ENCODE data around the gene RNF11.
"Not testable (repeated sequence)": the region's sequence is repeated elsewhere in the genome, so short reads cannot be mapped to it uniquely, and the experiment has no call there.

Gene RNF11

DNA sequence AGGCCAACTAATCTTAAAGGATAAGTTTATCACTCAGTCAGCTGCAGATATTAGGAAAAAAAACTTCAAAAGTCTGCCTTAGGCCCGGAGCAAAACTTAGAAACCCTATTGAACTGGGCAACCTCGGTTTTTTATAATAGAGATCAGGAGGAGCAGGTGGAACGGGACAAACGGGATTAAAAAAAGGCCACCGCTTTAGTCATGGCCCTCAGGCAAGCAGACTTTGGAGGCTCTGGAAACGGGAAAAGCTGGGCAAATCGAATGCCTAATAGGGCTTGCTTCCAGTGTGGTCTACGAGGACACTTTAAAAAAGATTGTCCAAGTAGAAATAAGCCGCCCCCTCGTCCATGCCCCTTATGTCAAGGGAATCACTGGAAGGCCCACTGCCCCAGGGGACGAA, 7.6 kb upstream of the RNF11 start:
- not testable (repeated sequence) for DNase-seq (ENCODE audit: low spot score)

DNA sequence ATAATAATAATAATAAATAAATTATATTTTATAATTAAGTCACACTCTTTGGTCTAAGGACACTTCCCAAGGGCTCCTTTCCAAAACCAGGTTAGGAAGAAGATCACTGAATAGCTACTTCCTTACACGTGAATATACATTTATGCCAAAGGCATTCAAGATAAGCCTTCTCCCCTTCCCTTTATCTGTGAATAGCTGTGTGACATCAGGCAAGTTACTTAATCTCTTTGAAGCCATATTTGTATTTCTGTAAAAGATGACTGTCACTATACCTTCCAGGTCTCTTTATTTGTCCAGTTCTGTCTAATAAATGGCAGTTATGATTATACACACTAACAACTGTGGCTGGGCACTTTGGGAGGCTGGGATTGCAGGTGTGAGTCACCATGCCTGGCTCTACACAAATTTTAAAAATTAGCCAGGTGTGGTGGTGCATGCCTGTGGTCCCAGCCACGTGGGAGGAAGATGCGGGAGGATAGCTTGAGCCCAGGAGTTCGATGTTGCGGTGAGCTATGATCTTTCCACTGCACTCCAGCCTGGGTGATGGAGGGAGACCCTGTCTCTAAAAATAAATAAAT, 5.5 kb upstream of the RNF11 start:
- DNase-seq (ENCODE audit: low spot score), result no peak

DNA sequence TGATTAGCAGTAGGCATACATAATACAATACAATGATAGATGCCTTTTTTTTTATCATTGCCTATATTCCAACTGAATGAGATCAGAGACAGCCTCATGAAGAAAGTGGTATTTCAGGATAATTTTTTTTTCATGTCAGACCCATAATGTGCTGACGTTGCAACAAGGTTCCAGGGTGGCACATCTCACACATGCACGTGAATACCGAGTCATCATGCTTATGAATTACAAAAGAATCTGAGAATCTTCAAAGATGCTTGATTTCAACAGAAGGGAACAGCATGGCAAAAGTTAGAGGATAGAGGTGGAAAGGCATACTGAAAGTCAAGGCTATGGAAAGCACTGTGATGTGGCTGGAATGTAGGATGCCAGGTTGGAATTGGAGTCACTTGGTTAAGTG, 5.0 kb upstream of the RNF11 start:
- DNase-seq (ENCODE audit: low spot score), result no peak

DNA sequence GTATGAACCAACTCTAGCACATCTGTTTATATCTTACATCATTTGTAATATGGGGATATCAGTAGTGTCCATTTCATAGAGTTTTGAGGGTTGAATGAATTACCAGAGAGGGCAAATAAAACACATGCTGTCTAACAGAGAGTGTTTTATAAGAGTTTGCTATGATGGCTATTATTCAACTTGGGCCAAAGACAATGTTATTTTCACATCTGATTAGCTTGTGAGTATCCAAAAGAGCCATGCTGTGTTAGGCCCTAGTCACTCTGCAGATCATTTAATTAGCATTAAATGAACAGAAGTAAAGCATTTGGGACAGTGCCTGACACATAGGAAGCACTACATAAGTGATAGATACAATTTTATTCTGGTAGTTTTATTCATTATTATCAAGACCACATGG, 4.2 kb upstream of the RNF11 start:
- no peak for DNase-seq (ENCODE audit: low spot score)

DNA sequence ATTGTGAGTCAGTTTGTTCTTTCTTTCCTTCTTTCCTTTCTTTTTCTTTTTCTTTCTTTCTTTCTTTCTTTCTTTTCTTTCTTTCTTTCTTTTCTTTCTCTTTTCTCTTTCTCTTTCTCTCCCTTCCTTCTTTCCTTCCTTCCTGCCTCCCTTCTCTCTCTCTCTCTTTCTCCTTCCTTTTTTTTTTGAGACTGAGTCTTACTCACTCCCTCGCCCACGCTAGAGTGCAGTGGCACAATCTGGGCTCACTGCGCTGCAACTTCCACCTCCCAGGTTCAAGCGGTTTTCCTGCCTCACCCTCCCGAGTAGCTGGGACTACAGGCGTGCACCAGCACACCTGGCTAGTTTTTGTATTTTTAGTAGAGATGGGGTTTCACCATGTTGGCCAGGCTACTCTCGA, 1.8 kb upstream of the RNF11 start:
- DNase-seq (ENCODE audit: low spot score), result not testable (repeated sequence)

DNA sequence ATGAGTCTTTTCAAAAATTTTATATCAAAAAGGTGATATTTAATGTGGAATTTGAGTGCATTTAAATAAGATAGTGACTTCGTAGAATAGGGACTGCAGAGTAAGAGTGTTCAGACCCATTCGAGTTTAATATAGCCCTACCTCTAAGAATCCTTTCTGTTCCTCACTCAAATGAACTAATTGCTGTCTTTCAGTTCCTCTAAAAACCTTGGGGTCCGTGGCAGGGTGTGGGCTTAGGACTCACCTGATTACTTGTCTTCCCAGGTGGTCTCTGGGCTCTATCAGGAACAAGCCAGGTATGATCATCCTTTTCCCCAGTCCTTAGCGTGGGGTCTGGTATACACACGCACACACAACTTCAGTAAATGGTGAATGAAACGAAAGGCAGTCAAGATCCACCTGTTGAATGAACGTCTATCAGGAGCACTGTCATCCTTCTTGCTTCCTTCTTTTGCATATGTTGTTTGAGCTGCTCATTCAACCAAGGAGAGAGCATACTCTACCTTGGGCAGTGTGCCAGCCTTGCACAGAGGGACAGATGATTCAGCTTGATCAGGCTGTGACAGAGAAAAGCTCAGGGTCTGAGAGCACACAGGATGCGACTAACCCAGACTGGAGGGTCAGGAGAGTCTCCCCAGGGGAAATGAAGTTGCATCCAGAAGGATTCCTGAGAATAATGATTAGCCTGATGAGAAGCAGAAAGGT, 1.2 kb upstream of the RNF11 start:
- DNase-seq (ENCODE audit: low spot score), result peak; percentile 60

DNA sequence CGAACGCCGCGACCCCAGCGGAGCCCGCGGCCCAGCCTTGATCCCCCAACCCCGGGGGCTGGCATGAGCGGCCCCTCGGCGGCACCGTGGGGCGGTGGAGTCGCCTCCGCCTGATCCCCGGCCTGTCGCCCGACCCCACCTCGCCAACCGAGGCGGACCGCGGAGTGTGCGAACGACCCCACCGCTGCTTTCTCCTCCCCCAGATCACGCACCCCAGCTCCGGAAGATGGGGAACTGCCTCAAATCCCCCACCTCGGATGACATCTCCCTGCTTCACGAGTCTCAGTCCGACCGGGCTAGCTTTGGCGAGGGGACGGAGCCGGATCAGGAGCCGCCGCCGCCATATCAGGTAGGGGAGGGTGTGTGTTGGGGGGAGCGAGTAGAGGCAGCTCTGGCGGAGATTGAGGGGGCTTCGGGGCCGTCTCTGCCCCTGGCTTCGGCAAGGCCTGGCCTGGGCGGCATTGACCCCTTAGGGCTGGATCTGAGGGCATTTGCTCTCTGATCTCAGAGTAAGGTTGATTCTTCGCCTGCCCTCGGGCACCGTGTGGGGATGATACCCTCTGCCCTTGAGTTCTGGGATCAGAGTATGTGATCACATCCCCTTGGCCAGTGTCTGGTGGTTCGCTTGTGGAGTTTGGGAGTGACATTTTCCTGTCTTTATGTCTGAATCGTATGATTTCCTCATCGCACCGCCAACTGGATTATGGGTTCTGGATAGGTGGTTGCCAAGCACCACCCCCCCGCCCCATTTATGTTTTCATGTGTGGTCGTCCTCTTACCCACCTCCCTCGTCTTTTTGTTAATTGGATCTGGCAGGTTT, 668 bp downstream of the RNF11 start:
- DNase-seq (ENCODE audit: low spot score), result peak; percentile 8

DNA sequence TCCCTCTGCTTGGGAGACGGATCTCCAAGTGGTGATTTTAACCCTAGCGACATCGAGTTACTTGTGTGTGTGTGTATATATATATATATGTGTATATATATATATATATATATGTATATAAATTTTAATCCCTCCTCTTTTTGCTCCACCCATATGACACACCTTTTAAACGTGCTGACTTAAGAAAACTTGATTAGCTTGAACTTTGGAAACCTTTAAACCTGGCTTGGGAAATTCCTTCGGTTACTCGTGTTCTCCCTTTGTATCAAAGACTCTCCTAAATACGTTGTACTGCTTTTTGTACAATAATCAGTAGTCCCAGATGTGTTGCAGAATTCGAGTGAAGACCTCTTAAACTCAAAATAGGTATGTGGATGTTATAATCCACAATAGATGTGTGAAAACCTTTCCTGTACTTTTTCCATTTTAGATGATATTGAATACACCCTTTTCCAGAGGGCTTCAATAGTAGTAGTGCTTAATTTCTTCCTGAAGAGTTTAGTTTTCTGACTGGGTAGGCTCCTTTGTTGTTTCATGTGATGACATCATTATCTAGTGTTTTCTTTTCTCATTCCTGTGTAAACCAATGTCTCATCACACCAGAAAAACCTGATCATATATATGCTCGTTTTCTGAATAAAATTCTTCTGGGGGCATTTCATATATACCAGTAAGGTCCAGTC, 1.4 kb downstream of the RNF11 start:
- DNase-seq (ENCODE audit: low spot score), result no peak

DNA sequence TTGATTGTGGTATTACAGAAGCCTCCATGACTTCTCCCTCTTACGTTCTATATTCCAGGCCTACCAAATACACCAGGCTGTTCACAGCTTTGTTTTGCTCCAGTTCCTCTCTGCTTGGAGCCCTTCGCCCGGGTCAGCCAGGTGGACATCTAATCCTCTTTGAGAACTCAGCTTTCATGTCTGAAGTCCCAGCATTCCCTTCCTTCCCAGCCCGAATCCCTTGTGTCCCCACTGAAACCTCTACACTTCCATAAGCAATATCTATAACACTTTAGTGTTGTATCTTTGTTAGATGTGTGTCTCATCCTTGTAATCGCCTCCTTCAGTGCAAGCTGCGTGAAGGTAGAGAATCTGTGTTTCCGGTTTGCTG, 1.9 kb downstream of the RNF11 start:
- no peak for DNase-seq (ENCODE audit: low spot score)

DNA sequence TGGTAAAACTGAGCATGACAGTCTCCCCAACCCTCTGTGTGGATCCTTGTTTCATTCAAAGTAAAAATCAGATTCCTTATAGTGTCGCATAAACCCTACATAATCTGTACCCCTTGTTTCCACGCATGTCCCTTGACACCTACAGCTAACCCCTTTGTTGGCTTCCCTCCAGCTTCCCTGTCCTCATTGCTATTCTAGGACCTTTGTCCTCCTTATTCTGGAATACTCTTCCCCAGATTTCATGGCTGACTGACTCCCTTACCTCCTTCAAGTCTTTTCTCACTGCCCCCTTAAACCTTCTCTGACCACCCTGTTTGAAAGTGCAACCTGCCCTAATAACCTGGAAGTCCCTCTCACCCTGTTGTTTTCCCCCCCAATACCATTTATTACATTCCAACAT, 4.0 kb downstream of the RNF11 start:
- DNase-seq (ENCODE audit: low spot score), result no peak

DNA sequence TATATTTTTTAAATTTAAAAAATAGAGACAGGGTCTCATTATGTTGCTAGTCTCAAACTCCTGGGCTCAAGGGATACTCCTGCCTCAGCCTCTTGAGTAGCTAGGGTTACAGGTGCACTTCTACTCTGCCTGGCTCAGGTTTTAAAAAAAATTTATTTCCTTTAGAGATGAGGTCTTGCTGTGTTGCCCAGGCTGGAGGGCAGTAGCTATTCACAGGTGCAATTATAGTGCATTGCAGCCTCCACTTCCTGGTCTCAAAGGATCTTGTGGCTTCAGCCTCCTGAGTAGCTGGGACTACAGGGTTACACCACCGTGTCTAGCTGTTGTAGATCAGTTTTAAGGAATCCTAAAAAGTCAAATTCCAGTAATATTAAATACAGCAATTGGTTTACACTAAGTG, 5.0 kb downstream of the RNF11 start:
- no peak for DNase-seq (ENCODE audit: low spot score)

DNA sequence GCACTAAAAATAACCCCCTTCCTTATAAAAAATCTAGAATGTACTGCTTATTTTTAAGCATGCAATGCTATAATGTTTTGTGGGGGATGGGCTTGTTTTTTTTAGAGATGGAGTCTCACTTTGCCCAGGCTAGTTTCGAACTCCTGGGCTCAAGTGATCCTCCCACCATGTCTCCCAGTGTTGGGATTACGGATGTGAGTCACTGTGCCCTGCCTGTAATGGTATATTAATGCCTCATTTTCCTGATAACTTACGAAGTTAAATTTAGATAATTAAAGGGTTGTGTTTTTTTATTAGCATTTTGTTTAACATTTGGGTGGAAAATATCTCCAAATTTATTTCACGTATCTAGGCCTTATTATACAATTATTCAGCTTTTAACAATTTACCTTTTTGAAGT, 6.5 kb downstream of the RNF11 start:
- DNase-seq (ENCODE audit: low spot score), result no peak

DNA sequence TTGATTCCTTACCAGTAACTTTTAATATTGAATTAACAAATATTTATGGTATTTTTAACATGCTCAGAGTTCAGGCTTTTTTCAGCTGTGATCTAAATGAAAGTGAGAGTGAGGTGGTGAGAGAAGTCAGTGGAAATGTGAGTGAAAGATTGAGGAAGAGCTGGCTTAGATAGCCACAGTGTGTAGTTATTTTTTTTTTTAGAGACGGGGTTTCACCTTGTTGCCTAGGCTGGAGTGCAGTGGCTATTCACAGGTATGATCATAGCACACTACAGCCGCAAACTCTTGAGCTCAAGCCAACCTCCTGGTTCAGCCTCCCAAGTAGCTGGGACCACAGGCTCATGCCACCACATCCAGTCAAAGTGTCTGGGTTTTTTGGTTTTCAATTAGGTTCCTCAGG, 10.9 kb downstream of the RNF11 start:
- no peak for DNase-seq (ENCODE audit: low spot score)

DNA sequence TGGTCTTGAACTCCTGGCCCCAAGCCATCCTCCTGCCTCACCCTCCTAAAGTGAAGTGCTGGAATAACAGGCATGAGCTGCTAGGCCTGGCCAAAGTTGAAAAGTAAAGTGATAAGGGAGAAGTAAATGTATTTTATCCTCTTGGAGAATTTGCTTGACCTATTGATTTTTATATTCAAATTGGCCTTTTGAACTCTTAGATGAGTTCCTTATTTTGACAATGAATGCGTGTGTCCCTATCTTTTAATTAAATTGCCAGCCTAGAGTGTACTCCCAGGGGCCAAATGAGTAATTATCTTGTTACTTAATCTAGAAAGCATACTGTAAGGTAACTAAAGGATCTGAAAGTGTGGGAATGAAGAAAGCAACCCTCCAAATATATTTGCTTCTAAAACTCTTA, 11.4 kb downstream of the RNF11 start:
- DNase-seq (ENCODE audit: low spot score), result no peak

DNA sequence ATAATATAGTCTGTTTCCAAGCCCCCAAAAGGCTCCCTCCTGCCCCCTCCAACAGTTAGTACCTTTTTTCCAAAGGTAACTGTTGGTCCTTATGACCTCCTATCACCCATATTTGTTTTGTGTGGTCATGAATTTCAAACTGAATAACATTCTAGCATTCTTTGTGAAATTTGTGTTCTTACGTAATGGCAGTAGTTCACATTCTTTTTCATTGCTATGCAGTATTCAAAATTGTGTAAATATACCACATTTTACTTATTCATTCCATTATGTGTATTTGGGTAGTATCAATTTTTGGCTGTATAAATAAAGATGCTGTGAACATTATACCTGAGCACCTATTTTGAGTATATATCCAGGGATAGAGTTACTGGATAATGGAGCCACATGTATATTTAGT, 13.4 kb downstream of the RNF11 start:
- DNase-seq (ENCODE audit: low spot score), result no peak

DNA sequence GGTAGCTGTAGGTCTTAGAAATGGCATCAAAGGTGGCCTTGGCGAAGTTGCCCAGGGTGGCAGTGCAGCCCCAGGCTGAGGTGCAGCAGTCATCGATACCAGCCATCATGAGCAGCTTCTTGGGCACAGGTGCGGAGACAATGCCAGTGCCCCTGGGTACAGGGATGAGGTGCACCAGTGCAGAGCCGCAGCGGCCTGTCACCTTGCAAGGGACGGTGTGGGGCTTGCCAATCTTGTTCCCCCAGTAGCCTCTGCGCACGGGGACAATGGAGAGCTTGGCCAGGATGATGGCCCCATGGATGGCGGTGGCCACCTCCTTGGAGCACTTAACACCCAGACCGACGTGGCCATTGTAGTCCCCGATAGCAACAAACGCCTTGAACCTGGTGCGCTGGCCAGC, 14.7 kb downstream of the RNF11 start:
- not testable (repeated sequence) for DNase-seq (ENCODE audit: low spot score)

DNA sequence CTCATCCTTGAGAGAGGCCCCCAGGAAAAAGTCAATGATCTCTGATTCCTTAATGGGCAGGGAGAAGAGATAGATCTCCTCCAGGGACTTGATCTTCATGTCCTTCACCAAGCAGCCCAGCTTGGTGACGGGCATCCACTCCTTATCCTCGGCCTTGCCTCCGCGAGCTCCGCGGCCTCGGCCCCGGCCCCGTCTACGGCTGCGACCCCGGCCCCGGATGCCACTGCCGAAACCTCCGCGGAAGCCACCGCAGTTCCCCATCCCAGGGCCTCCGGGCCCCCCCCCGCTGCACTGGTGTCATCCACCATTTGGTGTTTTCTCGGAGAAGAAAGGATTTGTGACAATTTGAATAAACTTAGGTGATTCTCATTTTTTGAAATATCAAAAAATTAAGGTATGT, 15.1 kb downstream of the RNF11 start:
- DNase-seq (ENCODE audit: low spot score), result not testable (repeated sequence)

DNA sequence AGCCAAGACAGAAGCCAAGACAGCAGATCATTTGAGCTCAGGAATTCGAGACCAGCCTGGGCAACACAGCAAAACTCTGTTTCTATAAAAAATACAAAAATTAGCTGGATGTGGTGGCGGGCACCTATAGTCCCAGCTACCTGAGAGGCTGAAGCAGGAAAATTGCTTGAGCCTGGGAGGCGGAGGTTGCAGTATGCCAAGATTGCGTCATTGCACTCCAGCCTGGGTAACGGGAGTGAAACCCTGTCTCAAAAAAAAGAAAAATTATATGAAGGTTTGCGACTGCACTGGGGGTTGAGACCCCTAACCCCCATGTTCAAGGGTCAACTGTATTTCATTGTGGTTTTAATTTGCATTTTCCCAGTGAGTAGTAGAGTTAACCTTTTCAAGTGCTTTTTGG, 16.3 kb downstream of the RNF11 start:
- no peak for DNase-seq (ENCODE audit: low spot score)

DNA sequence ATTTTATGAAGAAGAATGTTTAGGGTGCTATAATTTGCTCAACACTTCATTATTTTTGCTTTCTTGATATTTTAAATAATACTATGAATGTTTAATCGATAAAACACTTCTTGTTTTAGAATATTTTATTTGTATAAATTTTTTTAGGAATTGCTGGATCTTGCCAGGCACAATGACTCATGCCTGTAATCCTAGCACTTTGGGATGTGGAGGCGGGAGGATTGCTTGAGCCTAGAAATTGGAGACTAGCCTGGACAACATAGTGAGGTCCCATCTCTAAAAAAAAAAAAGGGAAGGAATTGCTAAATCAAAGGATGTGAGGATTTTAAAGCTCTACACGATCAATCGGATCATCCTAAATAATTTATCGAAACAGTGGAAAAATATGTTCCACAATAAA, 17.6 kb downstream of the RNF11 start:
- DNase-seq (ENCODE audit: low spot score), result no peak

DNA sequence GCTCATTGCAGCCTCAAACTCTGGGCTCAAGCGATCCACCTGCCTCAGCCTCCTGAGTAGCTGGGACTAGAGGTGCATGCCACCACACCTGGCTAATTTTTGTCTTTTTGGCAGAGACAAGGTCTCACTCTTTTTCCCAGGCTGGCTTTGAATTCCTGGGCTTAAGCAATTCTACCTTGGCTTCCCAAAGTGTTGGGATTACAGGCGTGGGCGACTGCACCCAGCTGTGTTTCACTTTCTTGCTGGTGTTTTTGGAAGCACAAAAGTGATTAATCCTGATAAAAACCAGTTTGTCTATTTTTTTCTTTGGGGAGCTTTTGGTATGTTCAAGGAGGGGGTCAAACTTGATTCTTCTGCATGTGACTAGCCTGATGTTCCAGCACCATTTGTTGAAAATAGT, 19.3 kb downstream of the RNF11 start:
- no peak for DNase-seq (ENCODE audit: low spot score)

DNA sequence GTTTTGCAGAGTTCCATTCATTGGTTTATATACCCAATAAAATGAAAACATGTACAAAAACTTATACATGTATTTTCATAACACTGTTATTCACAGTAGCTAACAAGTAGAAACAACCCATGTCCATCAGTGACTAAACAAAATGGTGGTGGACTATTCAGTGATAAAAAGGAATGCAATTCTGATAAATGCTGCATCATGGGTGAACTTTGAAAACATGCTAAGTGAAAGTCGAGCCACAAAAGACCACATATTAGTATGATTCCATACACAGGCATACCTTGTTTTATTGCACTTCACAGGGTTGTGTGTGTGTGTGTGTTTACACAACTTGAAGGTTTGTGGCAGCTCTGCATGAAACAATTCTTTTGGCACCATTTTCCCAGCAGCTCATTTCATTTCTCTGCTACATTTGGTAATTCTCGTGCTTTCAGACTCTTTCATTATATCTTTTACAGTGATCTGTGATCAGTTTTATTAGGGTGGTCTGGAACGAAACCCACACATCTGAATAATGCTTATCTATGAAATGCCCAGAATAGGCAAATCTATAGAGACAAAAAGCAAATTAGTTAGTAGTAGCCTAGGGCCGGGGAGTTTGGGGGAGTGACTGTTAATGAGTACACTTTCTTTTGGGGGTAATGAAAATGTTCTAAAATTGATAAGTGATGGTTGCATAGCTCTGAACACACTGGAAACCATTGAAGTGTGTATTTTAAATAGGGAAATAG, 27.2 kb downstream of the RNF11 start:
- no peak for DNase-seq (ENCODE audit: low spot score)

DNA sequence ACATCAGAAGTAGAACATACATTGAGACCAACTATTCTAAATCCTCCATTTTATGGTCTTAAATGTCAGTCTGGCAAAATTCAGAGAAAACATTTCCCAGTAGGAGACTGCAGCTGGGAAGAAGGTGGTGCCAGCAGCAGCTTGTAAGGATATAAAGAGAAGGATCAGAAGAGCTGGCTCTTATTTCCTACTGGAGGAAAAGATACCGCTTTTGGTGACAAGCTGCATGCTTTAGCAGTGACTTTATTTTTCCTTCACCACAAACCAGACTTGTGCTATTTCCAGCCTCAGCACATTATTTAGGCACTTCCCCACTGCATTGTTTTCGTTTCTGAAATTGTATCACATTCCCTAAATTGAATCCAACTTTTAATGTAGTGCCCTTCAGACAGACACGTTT, 28.4 kb downstream of the RNF11 start:
- no peak for DNase-seq (ENCODE audit: low spot score)

Data from CD4-positive, alpha-beta T cell treated with Interleukin-6 at 100 ng/mL for 8 hours (primary cell).